Osteoblast (primary cell): ENCODE data around the gene NCOA1. TPM values are rescaled to one million over a fixed set of nuclear protein-coding genes. Genes with fewer than 3 reads are reported as not detected.

Source experiments
- DNase-seq: peaks from one replicate; pipeline ENCODE4 v3.0.0; 2011; ENCODE audit warnings: low spot score, mixed read lengths; ENCODE audit not compliant: insufficient read length; ENCODE audit errors: missing footprints
- H2AFZ ChIP-seq: 2 replicates; pipeline ENCODE4 v1.6.0; 2011; ENCODE audit warnings: mild to moderate bottlenecking, low read length
- H3K27ac ChIP-seq: 2 replicates; pipeline ENCODE4 v1.5.1; 2011; ENCODE audit warnings: mild to moderate bottlenecking, low read depth, low read length, moderate library complexity
- H3K27me3 ChIP-seq: 2 replicates; pipeline ENCODE4 v1.6.0; 2012; ENCODE audit warnings: mild to moderate bottlenecking, control low read depth, inconsistent platforms, low read length, moderate library complexity; ENCODE audit not compliant: insufficient read depth
- H3K36me3 ChIP-seq: 2 replicates; pipeline ENCODE4 v1.5.1; 2011; ENCODE audit warnings: mild to moderate bottlenecking, low read length, control low read depth, moderate library complexity; ENCODE audit not compliant: insufficient read depth
- H3K4me1 ChIP-seq: 2 replicates; pipeline ENCODE4 v1.5.1; 2011; ENCODE audit warnings: mild to moderate bottlenecking, low read length, control low read depth, moderate library complexity; ENCODE audit not compliant: insufficient read depth
- H3K4me2 ChIP-seq: 2 replicates; pipeline ENCODE4 v1.6.0; 2011; ENCODE audit warnings: mild to moderate bottlenecking, low read length; ENCODE audit not compliant: insufficient read depth
- H3K4me3 ChIP-seq: fragments of 200-600 bp; sonication (generic); 3 replicates; pipeline ENCODE4 v1.5.1; 2012; ENCODE audit warnings: mild to moderate bottlenecking, low read length, inconsistent platforms; ENCODE audit not compliant: insufficient read depth
- H3K79me2 ChIP-seq: 2 replicates; pipeline ENCODE4 v1.6.0; 2012; ENCODE audit warnings: mild to moderate bottlenecking, low read length, control low read depth, inconsistent platforms; ENCODE audit not compliant: insufficient read depth
- H3K9me3 ChIP-seq: 2 replicates; pipeline ENCODE4 v1.5.1; 2011; ENCODE audit warnings: low read depth, low read length, control low read depth
- H4K20me1 ChIP-seq: 2 replicates; pipeline ENCODE4 v1.6.0; 2012; ENCODE audit warnings: mild to moderate bottlenecking, low read length, control low read depth; ENCODE audit not compliant: insufficient read depth
- CTCF ChIP-seq: IDR thresholded peaks from 2 replicates; pipeline ENCODE4 v1.5.1; 2011; ENCODE audit warnings: mild to moderate bottlenecking, low read depth, low read length, moderate library complexity; ENCODE audit errors: extremely low read depth
- total RNA-seq: library from RNA; depleted of rRNA; stranded (reverse); fragments of >200 nt; gene quantifications from 2 replicates; pipeline ENCODE4 v1.2.3, GENCODE V29; 2012

NCOA1 gene
- total RNA-seq, 1 donor: 23.2 TPM

DNA sequence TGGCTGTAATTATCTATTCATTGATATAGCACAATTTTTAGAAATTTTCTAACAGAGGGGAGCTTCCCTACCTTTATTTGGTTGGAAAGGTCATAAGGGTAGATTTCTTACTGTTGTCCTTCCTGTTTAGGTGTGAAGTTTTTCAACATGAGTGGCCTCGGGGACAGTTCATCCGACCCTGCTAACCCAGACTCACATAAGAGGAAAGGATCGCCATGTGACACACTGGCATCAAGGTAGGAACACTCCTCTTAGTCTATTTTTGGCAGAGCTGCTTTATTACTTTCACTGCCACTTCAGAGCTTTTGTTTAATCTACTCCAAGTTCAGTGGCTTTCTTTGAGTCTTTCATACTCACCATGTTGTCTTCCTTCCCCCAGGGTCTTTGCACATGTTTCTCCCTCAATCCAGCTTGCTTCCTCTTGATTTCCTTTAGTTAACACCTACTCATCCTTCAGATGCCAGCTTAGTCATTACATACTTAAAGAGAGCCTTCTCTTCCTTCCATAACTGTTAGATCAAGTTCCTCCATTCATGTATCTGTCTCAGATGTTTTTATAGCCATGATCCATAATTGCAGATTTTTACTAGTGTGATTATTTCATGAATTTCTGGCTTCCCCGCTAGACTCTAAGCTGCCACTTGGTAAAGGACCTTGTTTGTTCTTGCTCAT lies 167.6 kb downstream of the NCOA1 start:
- H3K9me3 ChIP-seq: no peaks in the 10 kb centered on the region
- no peaks in the 10 kb centered on the region for H3K27me3 ChIP-seq
- no peak overlapping the region for H3K4me3 ChIP-seq
- no peaks in the 10 kb centered on the region for H3K36me3 ChIP-seq
- H3K4me1 ChIP-seq: no peaks in the 10 kb centered on the region
- no peak overlapping the region for H3K27ac ChIP-seq
- H2AFZ ChIP-seq: no peak overlapping the region
- H4K20me1 ChIP-seq: no peaks in the 10 kb centered on the region
- no peak for TF ChIP-seq CTCF
- no peak for DNase-seq
- H3K79me2 ChIP-seq: no peaks in the 10 kb centered on the region
- no peak overlapping the region for H3K4me2 ChIP-seq

GRCh38 chr2:24659862-24660261 lies 168.8 kb downstream of the NCOA1 start:
- Histone ChIP-seq H2AFZ (no peak overlapping the region), H3K36me3 (no peaks in the 10 kb centered on the region), H4K20me1 (no peaks in the 10 kb centered on the region), H3K27ac (no peak overlapping the region), H3K79me2 (no peaks in the 10 kb centered on the region), H3K4me3 (no peak overlapping the region), H3K4me2 (no peak overlapping the region), H3K9me3 (no peaks in the 10 kb centered on the region), H3K4me1 (no peaks in the 10 kb centered on the region), H3K27me3 (no peaks in the 10 kb centered on the region)
- no peak for TF ChIP-seq CTCF
- no peak for DNase-seq

GRCh38 chr2:24667542-24667941 lies 176.5 kb downstream of the NCOA1 start:
- Histone ChIP-seq H3K36me3 (no peaks in the 10 kb centered on the region), H4K20me1 (no peaks in the 10 kb centered on the region), H3K9me3 (no peaks in the 10 kb centered on the region), H3K4me3 (no peak overlapping the region), H3K27me3 (no peaks in the 10 kb centered on the region), H3K79me2 (no peaks in the 10 kb centered on the region), H3K4me2 (no peak overlapping the region), H3K27ac (no peak overlapping the region), H3K4me1 (no peaks in the 10 kb centered on the region), H2AFZ (no peak overlapping the region)
- DNase-seq: no peak
- no peak for TF ChIP-seq CTCF

DNA sequence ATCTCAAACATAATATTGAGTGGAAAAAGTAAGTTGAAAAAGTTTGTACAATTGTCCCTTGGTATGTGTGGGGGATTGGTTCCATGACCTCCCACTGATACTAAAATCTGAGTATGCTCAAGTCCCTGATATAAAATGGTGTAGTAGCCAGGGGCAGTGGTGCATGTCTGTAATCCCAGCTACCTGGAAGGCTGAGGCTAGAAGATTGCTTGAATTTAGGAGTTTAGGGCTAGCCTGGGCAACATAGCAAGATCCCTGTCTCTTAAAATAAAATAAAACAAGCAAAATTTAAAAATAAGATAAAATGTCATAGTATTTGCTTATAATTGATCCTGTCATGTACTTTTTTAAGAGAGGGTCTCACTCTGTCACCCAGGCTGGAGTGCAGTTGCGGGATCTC lies 180.2 kb downstream of the NCOA1 start:
- no peak overlapping the region for H2AFZ ChIP-seq
- peaks cover 3% of the 10 kb centered on the region for H3K4me1 ChIP-seq
- H3K79me2 ChIP-seq: no peaks in the 10 kb centered on the region
- no peak for TF ChIP-seq CTCF
- no peak for DNase-seq
- no peaks in the 10 kb centered on the region for H4K20me1 ChIP-seq
- H3K9me3 ChIP-seq: no peaks in the 10 kb centered on the region
- no peaks in the 10 kb centered on the region for H3K27me3 ChIP-seq
- no peaks in the 10 kb centered on the region for H3K36me3 ChIP-seq
- no peak overlapping the region for H3K4me2 ChIP-seq
- no peak overlapping the region for H3K27ac ChIP-seq
- H3K4me3 ChIP-seq: no peak overlapping the region
